Lung (tissue), 12 donors: ENCODE measurements around the gene ARID4B. TPM values are rescaled to one million over a fixed set of nuclear protein-coding genes. Genes with fewer than 3 reads are reported as not detected.

Experiments used
- ATAC-seq: fragments of 200-7000 bp; cut with Tn5 transposase; one replicate; pipeline ENCODE4 v1.9.1; 2020; ENCODE audit warnings: moderate number of reproducible peaks; ENCODE audit not compliant: insufficient read depth, low FRiP score
- DNase-seq, 3 donors: peaks; one replicate each; pipeline ENCODE4 v3.0.0-alpha.2; 2013 to 2017
- H3K27ac ChIP-seq, 2 donors: one replicate each; pipeline ENCODE4 v1.5.1; 2013; ENCODE audit warnings: mild to moderate bottlenecking in 2 of 2, moderate library complexity in 2 of 2, control low read depth in 1 of 2, inconsistent platforms in 1 of 2, low read depth in 1 of 2, low read length in 1 of 2
- H3K27me3 ChIP-seq, 3 donors: one replicate each; pipeline ENCODE4 v1.5.1; 2013; ENCODE audit warnings: low read length in 2 of 3; ENCODE audit not compliant: control insufficient read depth in 3 of 3, insufficient read depth in 3 of 3
- H3K36me3 ChIP-seq, 4 donors: one replicate each; pipeline ENCODE4 v1.5.1; 2013; ENCODE audit warnings: low read length in 4 of 4, mild to moderate bottlenecking in 1 of 4, moderate library complexity in 1 of 4; ENCODE audit not compliant: control insufficient read depth in 4 of 4, insufficient read depth in 4 of 4
- H3K4me1 ChIP-seq, 5 donors: one replicate each; pipeline ENCODE4 v1.5.1; 2013; ENCODE audit warnings: low read length in 5 of 5, mild to moderate bottlenecking in 2 of 5, moderate library complexity in 1 of 5; ENCODE audit not compliant: control insufficient read depth in 5 of 5, insufficient read depth in 5 of 5
- H3K4me3 ChIP-seq: one replicate; pipeline ENCODE4 v1.5.1; 2013; ENCODE audit warnings: mild to moderate bottlenecking, control low read depth, moderate library complexity
- H3K9ac ChIP-seq, 2 donors: one replicate each; pipeline ENCODE4 v1.5.1; 2013; ENCODE audit warnings: low read length in 2 of 2, control low read depth in 1 of 2; ENCODE audit not compliant: insufficient read depth in 1 of 2
- H3K9me3 ChIP-seq, 4 donors: one replicate each; pipeline ENCODE4 v1.5.1; 2013; ENCODE audit warnings: low read length in 3 of 4, mild to moderate bottlenecking in 1 of 4, moderate library complexity in 1 of 4; ENCODE audit not compliant: control insufficient read depth in 4 of 4, insufficient read depth in 3 of 4
- CTCF ChIP-seq: IDR thresholded peaks from 2 replicates; pipeline ENCODE4 v1.5.1; 2012; ENCODE audit warnings: mild to moderate bottlenecking; ENCODE audit errors: control extremely low read depth, extremely low read depth
- WGBS, 2 donors: extraction: QIAGEN DNeasy Blood & Tissue Kit; methylation state at CpG; one replicate each; pipeline ENCODE4 v1.1.7; 2013; 5-methylcytosine and 5-hydroxymethylcytosine counted together
- polyA plus RNA-seq, 2 donors: library from polyadenylated mRNA; stranded (reverse); fragments of 200-250 nt; gene quantifications; one replicate each; pipeline ENCODE4 v1.2.1, GENCODE V29; 2013
- total RNA-seq, 2 donors: library from RNA; depleted of rRNA in 1 of 2; stranded (reverse); fragments of >200 nt in 1 of 2; gene quantifications; one replicate each; pipeline ENCODE4 v1.2.1, GENCODE V29; 2014 to 2021
- donor health status: control.
- donor health status: control.
- donor health status: Bipolar disorder and iron deficiency.
- donor health status: healthy.
- donor health status: DM: yes; HTN: yes; CAD: no.

Gene ARID4B
- total and polyA plus RNA-seq, 4 donors: 15.8 to 99.7 (median 23.0) TPM

- DNase-seq: no peak
- ATAC-seq: no peak
- no peak overlapping the region for H3K4me3 ChIP-seq
- peaks cover 13 to 44% (median 33%) of the 10 kb centered on the region in 4 donors for H3K36me3 ChIP-seq
- no peaks in the 10 kb centered on the region for H3K4me1 ChIP-seq
- no peaks in the 10 kb centered on the region for H3K27me3 ChIP-seq
- H3K9me3 ChIP-seq: no peaks in the 10 kb centered on the region
- H3K9ac ChIP-seq: no peak overlapping the region
- WGBS, 2 donors: 66 to 81% methylated on average over 4 of the region's 4 CpGs
- TF ChIP-seq CTCF: no peak
- H3K27ac ChIP-seq: no peak overlapping the region
Observed at GRCh38 chr1:235136111-235136510, 191.9 kb downstream of the ARID4B start.

- no peaks in the 10 kb centered on the region for H3K27me3 ChIP-seq
- H3K4me1 ChIP-seq: no peaks in the 10 kb centered on the region
- H3K9ac ChIP-seq: no peak overlapping the region
- H3K9me3 ChIP-seq: no peaks in the 10 kb centered on the region
- peaks cover 13 to 39% (median 28%) of the 10 kb centered on the region in 4 donors for H3K36me3 ChIP-seq
- WGBS, 2 donors: 97 to 98% methylated on average over 12 of the region's 12 CpGs
- no peak for ATAC-seq
- DNase-seq: no peak
- no peak overlapping the region for H3K27ac ChIP-seq
- H3K4me3 ChIP-seq: no peak overlapping the region
- no peak for TF ChIP-seq CTCF
Observed at GRCh38 chr1:235134171-235134570, 193.8 kb downstream of the ARID4B start.

GRCh38 chr1:235133086-235133485, 194.9 kb downstream of the ARID4B start:
- H3K9me3 ChIP-seq: no peaks in the 10 kb centered on the region
- H3K36me3 ChIP-seq: peaks cover 17 to 34% (median 26%) of the 10 kb centered on the region in 4 donors
- H3K27ac ChIP-seq: no peak overlapping the region
- no peak for TF ChIP-seq CTCF
- 97 to 98% methylated on average over 3 of the region's 3 CpGs for WGBS, 2 donors
- H3K4me1 ChIP-seq: no peaks in the 10 kb centered on the region
- H3K4me3 ChIP-seq: no peak overlapping the region
- no peak for DNase-seq
- no peak overlapping the region for H3K9ac ChIP-seq
- ATAC-seq: no peak
- no peaks in the 10 kb centered on the region for H3K27me3 ChIP-seq

GRCh38 chr1:235131961-235132360, 196.0 kb downstream of the ARID4B start:
- H3K36me3 ChIP-seq: peaks cover 10 to 25% (median 19%) of the 10 kb centered on the region in 4 donors

More at GRCh38 chr1:235131961-235132360, 196.0 kb downstream of the ARID4B start:
- no peak for ATAC-seq
- Histone ChIP-seq H3K27me3 (no peaks in the 10 kb centered on the region), H3K4me1 (peaks cover 0 to 8% (median 4%) of the 10 kb centered on the region in 5 donors), H3K4me3 (no peak overlapping the region), H3K9me3 (no peaks in the 10 kb centered on the region), H3K9ac (no peak overlapping the region), H3K27ac (no peak overlapping the region)
- TF ChIP-seq CTCF: no peak
- no peak for DNase-seq
- 78 to 80% methylated on average over 6 of the region's 6 CpGs for WGBS, 2 donors
